ENCODE results near the gene MVP.

DNA sequence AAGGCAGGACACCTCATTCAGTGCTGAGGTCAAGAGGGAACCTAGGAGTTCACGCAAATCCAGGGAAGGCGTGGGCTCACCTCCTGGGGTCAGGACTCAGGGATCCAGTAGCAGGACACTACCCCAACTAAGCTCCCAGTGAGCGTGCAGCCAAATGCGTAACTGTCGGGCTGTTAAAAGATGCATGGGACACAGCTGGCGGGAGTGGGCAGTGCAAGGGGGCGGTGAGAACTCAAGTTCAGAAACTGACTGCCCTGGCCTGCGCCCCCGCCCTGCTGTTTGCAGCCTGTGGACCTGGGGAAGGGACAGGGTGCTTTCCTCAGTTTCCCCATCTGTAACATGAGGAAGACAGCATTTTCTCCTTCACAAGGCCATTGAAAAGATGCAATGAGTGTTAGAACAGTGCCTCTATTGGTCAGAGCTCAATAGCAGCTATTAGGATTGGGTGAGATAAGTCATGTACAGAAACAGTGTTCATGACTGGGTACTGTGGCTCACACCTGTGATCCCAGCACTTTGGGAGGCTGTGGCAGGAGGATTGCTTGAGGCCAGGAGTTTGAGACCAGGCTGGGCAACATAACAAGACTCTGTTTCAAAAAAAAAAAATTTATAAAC lies 22.6 kb downstream of the MVP start:
- TF ChIP-seq, protein P1, sequence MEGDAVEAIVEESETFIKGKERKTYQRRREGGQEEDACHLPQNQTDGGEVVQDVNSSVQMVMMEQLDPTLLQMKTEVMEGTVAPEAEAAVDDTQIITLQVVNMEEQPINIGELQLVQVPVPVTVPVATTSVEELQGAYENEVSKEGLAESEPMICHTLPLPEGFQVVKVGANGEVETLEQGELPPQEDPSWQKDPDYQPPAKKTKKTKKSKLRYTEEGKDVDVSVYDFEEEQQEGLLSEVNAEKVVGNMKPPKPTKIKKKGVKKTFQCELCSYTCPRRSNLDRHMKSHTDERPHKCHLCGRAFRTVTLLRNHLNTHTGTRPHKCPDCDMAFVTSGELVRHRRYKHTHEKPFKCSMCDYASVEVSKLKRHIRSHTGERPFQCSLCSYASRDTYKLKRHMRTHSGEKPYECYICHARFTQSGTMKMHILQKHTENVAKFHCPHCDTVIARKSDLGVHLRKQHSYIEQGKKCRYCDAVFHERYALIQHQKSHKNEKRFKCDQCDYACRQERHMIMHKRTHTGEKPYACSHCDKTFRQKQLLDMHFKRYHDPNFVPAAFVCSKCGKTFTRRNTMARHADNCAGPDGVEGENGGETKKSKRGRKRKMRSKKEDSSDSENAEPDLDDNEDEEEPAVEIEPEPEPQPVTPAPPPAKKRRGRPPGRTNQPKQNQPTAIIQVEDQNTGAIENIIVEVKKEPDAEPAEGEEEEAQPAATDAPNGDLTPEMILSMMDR (IDR thresholded peaks at IDR 0.05), result no peak
- TF ChIP-seq POLR2A (IDR thresholded peaks at IDR 0.05), result no peak

Data from sigmoid colon (tissue), 3 donors.